Smooth muscle cell of the brain vasculature (primary cell): Measurements from ENCODE around the gene FGFR4.
"Not testable (repeated sequence)": the region's sequence is repeated elsewhere in the genome, so short reads cannot be mapped to it uniquely, and the experiment has no call there.

Source experiments
- DNase-seq: peaks from one replicate; pipeline ENCODE4 v3.0.0-alpha.2; 2012; ENCODE audit warnings: low read depth, low spot score

FGFR4 gene

GRCh38 chr5:177086654-177087397 is at the start of gene FGFR4:
TSS of gene FGFR4 (plus strand) at chr5:177086915. CDS start at chr5:177089603, 2,688 bp downstream.
- no peak for DNase-seq

GRCh38 chr5:177036921-177037320 is 49.8 kb upstream of the FGFR4 start:
- DNase-seq: no peak

GRCh38 chr5:177040814-177041420 is 45.8 kb upstream of the FGFR4 start:
- no peak for DNase-seq

DNA sequence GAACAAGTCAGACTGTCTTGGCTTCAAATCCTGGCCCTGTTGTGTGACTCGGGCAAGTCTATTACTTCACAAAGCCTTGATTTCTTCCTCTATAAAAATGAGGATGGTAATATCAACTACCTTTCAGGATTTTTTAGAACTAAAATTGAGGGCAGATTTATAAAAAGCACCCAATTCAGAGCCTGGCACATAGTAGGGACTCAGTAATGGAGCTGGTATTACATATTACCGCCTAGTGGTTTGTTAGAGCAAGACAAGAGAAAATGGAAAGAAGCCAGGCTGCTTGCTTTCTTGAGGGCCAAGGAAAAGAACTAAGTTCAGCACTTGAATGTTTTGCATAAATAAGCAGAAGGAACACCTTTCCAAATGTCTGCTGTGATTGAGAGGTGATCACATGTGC is 44.8 kb upstream of the FGFR4 start:
- DNase-seq: no peak

DNA sequence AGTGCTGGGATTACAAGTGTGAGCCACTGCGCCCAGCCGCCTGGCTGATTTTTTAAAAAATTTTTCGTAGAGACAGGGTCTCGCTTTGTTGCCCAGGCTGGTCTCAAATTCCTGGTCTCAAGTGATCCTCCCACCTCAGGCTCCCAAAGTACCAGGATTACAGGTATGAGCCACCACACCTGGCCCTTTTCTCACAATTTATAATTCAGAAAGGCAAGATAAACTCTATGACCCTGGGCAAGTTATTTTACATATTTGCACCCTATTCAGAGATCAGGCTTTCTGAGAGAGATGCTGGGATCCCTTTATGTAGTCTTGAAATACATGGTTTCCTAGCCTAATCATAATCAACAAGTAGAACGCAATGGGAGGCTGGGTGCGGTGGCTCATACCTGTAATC is 43.6 kb upstream of the FGFR4 start:
- no peak for DNase-seq

GRCh38 chr5:177043958-177044357 is 42.8 kb upstream of the FGFR4 start:
- no peak for DNase-seq

GRCh38 chr5:177044641-177045040 is 42.1 kb upstream of the FGFR4 start:
- DNase-seq: no peak

DNA sequence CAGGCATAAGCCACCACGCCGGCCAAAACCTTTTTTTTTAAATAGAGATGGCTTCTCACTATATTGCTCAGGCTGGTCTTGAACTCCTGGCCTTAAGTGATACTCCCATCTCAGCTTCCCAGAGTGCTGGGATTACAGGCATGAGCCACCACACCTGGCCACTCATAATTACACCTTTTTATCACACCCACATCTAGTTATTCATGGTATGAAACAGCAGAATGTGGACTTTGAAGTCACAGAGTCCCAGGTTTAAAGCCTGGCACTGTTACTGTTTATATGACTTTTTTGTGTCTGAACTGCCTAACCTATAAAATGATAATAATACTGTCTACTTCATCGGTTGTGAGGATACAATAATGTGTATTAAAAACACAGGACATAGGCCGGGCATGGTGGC is 41.1 kb upstream of the FGFR4 start:
- no peak for DNase-seq

DNA sequence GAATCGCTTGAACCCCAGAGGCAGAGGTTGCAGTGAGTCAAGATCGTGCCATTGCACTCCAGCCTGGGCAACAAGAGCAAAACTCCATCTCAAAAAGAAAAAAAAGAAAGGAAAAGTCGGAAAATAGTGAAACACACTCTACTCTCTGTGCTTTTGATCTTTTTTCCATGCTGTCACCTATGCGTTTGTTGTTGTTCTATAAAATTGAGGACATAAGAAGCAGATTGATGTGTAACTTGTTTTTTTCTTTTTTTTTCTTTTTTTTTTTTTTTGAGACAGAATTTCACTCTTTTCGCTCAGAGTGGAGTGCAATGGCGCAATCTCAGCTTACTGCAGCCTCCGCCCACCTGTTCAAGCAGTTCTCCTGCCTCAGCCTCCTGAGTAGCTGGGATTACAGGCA is 38.2 kb upstream of the FGFR4 start:
- not testable (repeated sequence) for DNase-seq

GRCh38 chr5:177049285-177049684 is 37.4 kb upstream of the FGFR4 start:
- no peak for DNase-seq

DNA sequence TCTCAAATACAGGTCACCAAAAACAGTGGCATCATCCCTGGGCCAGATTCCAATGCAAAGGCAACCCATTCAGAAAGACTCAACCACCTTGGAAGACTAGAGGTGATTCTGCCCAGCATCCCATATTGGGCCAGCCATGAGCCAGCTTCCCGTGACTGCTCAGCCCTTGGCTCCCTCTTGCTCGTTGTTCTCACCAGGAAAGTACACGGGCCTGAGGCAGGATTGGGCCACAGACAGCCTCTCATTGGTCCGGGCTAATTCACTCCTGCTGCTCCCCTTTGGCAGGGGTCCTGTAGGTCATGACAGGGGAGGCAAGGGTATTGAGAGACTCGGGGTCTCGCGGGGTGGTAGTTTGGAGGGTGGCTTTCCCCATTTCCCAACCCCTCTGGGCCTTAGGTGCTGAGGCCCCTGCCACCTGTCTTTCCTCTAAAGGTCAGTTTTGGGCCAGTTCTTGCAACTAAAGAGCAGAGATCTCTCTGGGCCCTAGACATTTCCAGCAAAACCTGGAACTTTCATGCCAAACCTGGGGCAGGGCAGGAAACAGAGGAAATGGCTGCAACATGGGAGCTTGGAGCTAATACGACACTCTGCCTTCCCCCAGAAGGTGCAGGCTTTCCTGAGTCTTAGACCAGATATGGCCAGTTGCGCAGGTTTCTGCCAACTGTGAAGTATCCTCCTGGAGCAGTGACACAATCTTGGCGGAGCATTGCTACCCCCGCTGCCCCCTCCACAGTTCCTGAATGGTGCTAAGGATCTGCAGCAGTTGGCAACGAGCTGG is 22.0 kb upstream of the FGFR4 start:
- DNase-seq: no peak

GRCh38 chr5:177065491-177065890 is 21.2 kb upstream of the FGFR4 start:
- DNase-seq: no peak

DNA sequence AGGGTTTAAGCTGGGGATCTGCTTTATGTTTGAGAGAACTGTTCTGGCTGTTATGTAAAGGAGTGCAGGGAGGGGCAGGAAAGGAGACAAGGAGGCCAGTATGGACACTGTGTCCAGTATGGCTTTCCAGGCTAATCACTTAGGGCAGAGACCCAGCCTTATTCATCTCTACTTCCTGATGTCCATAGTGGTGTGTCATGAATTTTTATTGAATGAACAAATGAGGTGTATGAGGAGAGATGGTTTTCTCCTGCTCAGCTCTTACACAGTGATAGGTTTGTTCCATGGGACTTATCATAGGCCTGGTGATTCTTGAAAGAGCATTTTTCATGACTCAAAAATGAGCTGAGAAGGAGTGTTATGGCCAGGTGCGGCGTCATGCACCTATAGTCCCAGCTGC is 20.5 kb upstream of the FGFR4 start:
- DNase-seq: no peak

- no peak for DNase-seq
These were observed 19.2 kb upstream of the FGFR4 start for GRCh38 chr5:177067503-177067902.

GRCh38 chr5:177070536-177071191 is 16.1 kb upstream of the FGFR4 start:
- no peak for DNase-seq

DNA sequence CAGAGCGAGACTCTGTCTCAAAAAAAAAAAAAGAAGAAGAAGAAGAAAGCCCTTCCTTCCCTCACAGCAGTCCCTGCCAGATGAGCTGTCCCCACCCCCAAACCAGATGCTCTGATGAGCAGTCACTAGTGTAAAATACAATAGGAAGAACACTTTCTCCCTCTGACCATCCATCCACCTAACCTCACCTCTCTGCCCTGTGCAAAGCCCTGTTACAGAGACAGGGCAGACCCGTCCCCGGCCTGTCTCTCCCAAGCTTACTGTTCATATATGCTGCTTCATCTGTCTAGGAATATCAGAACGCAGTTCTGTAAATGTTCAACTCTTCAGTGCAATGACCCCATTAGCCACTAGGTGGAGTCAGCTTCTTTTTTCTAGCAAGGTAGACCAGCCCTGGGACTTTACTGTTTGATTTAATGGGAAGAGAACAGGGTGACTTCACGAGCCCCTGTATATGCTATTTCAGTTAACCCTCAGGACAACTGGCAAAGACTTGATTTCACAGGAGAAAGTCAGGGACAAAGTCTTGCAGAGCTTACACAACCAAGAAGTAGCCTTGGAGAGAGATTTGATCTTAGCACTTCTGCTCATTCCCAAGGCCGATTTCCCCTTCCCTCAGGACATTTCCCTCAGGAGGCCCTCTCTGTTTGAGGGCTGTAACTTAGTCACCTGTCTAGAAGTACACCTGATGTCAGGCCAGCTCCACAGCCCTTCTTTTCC is 14.9 kb upstream of the FGFR4 start:
- DNase-seq: peak; percentile 82

DNA sequence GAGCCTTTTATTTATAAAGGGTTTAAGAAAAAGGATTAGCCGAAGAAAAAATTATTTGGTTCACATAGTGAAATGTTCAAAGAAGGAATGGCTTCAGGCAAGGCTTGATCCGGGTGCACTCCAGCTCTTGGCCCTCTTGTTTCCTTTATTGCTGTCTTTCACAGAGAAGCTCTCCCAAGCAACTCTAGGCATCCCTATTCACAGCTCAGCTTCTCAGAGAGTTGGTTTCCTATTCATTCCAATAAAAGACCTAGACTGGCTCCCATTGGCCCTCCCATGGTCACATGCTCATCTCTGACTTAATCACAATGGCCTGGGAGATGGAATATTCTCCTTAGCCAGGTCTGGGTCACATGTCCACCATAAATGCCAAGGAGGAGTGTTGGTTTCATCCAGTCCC is 9.4 kb upstream of the FGFR4 start:
- DNase-seq: no peak

DNA sequence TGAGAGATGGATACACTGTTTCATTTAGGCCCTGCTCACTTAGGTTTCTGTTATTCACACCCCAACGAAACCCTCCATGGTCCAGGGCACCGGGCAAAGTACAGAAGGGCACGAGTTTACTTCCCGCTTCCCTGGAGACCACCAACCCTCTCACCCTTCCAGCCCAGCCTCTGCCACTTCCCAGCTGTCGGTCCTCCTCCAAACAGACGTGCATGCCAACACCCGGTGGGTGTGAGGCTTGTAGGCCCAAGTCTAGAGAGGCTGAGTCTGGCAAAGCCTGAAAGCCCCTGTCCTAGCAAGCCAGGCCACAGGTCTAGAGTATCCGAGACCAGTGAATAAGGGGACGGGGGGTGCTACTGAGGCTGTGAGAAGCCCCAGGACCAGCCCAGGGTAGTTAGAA is 7.1 kb upstream of the FGFR4 start:
- no peak for DNase-seq

DNA sequence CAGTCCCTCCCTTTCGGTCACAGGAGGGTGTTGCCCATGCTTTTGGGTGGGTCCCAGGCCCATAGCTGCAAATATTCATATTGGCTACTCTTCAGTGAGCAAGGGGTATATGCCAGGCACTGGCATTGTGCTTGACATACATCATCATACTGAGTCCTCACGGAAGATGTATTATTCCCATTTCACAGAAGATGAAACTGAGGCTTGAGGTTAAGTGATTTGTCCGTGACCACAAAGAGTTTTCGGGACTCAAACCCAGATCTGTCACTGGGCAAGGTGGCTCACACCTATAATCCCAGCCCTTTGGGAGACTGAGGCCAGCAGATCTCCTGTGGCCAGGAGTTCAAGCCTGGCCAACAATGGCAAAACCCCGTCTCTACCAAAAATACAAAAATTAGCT is 6.5 kb upstream of the FGFR4 start:
- no peak for DNase-seq

GRCh38 chr5:177081859-177082258 is 4.9 kb upstream of the FGFR4 start:
- no peak for DNase-seq

- DNase-seq: no peak
These were observed 3.4 kb upstream of the FGFR4 start for GRCh38 chr5:177083357-177083756.

DNA sequence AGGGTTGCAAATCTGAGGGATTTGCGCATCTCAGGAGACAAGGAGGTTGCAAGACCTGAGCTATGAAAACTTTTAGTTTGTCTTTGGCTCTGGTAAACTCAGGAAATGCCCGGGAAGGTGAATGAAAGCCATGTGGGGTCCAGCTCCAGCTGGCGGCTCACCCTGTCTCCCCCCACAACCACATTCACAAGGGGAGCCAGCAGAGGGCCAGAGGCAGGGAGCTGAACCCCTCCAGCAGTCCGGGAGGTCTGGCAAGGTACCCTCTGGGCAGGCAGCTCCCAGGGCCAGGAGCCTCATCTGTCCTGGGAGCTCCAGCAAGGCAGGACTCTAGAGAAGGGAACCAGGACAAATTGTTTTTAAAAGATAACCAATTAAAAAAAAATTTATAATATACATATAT is 2.5 kb upstream of the FGFR4 start:
- DNase-seq: no peak
